Fibroblast of lung (primary cell): ENCODE results near the gene PRSS16. TPM values are rescaled to one million over a fixed set of nuclear protein-coding genes. Genes with fewer than 3 reads are reported as not detected.
A peak's percentile ranks its signal among the peaks of the same experiment; 100 is the strongest.

ENCODE experiments used
- DNase-seq, 2 donors: peaks; one replicate each; pipeline versions ENCODE4 v3.0.0 to v3.0.0-alpha.2; 2010; ENCODE audit warnings: low read depth in 2 of 2
- H2AFZ ChIP-seq: 2 replicates; pipeline ENCODE4 v1.5.1; 2012; ENCODE audit warnings: low read length, control low read depth, inconsistent platforms
- H3K27ac ChIP-seq: 2 replicates; pipeline ENCODE4 v1.5.1; 2011; ENCODE audit warnings: low read length, control low read depth; ENCODE audit not compliant: insufficient read depth
- H3K27me3 ChIP-seq: 2 replicates; pipeline ENCODE4 v1.5.1; 2011; ENCODE audit warnings: mild to moderate bottlenecking, low read length; ENCODE audit not compliant: control insufficient read depth, insufficient read depth
- H3K36me3 ChIP-seq: 2 replicates; pipeline ENCODE4 v1.5.1; 2011; ENCODE audit warnings: low read length; ENCODE audit not compliant: control insufficient read depth, insufficient read depth
- H3K4me1 ChIP-seq: 2 replicates; pipeline ENCODE4 v1.5.1; 2011; ENCODE audit warnings: low read length; ENCODE audit not compliant: control insufficient read depth, insufficient read depth; ENCODE audit errors: extremely low read depth
- H3K4me2 ChIP-seq: 2 replicates; pipeline ENCODE4 v1.5.1; 2011; ENCODE audit warnings: low read length, control low read depth; ENCODE audit not compliant: insufficient read depth; ENCODE audit errors: extremely low read depth
- H3K4me3 ChIP-seq, 4 experiments: fragments of 200-600 bp in 1 of 4; sonication (generic) in 1 of 4; replicated peaks in 1 of 4; 2 replicates each; pipeline ENCODE4 v1.5.1; 2011 to 2016; ENCODE audit warnings: low read length in 4 of 4, low read depth in 3 of 4, mild to moderate bottlenecking in 3 of 4, control low read depth in 2 of 4, inconsistent platforms in 1 of 4, mixed read lengths in 1 of 4; ENCODE audit not compliant: insufficient read depth in 1 of 4; ENCODE audit errors: control extremely low read depth in 1 of 4
- H3K79me2 ChIP-seq: 2 replicates; pipeline ENCODE4 v1.5.1; 2012; ENCODE audit warnings: mild to moderate bottlenecking, low read length, inconsistent platforms; ENCODE audit not compliant: control insufficient read depth, insufficient read depth
- H3K9ac ChIP-seq: 2 replicates; pipeline ENCODE4 v1.5.1; 2011; ENCODE audit warnings: mild to moderate bottlenecking, low read length, control low read depth; ENCODE audit not compliant: insufficient read depth
- H3K9me3 ChIP-seq: 2 replicates; pipeline ENCODE4 v1.5.1; 2012; ENCODE audit warnings: low read depth, low read length; ENCODE audit not compliant: control insufficient read depth, insufficient read depth
- H4K20me1 ChIP-seq: 2 replicates; pipeline ENCODE4 v1.5.1; 2011; ENCODE audit warnings: low read length; ENCODE audit not compliant: control insufficient read depth, insufficient read depth; ENCODE audit errors: extremely low read depth
- EZH2 ChIP-seq: IDR thresholded peaks from 2 replicates; pipeline ENCODE4 v1.5.1; 2012; ENCODE audit warnings: low read length, control low read depth, mild to moderate bottlenecking; ENCODE audit errors: missing control alignments
- polyA plus RNA-seq, 2 donors: library from polyadenylated mRNA; depleted of rRNA in 1 of 2; stranded (reverse) in 1 of 2; unstranded in 1 of 2; fragments of >200 nt; gene quantifications; 2 replicates each; pipeline ENCODE4 v1.2.1, GENCODE V29; 2011 to 2012; ENCODE audit warnings: missing spikeins in 1 of 2
- total RNA-seq: library from RNA; depleted of rRNA; stranded (reverse); fragments of >200 nt; gene quantifications from 2 replicates; pipeline ENCODE4 v1.2.1, GENCODE V29; 2014
- TF ChIP-seq, protein P1 (sequence below), 2 donors: IDR thresholded peaks in 1 of 2; conservative IDR thresholded peaks in 1 of 2; 1 replicate in 1 of 2; 2 replicates in 1 of 2; pipeline ENCODE4 v1.5.1; 2011 to 2012; ENCODE audit warnings: low read length in 2 of 2, control low read depth in 1 of 2, inconsistent platforms in 1 of 2, low read depth in 1 of 2, mild to moderate bottlenecking in 1 of 2

Gene PRSS16
- total and polyA plus RNA-seq, 2 donors (not counting 1 experiment from before 2014, with no cell fraction given) = not detected

DNA sequence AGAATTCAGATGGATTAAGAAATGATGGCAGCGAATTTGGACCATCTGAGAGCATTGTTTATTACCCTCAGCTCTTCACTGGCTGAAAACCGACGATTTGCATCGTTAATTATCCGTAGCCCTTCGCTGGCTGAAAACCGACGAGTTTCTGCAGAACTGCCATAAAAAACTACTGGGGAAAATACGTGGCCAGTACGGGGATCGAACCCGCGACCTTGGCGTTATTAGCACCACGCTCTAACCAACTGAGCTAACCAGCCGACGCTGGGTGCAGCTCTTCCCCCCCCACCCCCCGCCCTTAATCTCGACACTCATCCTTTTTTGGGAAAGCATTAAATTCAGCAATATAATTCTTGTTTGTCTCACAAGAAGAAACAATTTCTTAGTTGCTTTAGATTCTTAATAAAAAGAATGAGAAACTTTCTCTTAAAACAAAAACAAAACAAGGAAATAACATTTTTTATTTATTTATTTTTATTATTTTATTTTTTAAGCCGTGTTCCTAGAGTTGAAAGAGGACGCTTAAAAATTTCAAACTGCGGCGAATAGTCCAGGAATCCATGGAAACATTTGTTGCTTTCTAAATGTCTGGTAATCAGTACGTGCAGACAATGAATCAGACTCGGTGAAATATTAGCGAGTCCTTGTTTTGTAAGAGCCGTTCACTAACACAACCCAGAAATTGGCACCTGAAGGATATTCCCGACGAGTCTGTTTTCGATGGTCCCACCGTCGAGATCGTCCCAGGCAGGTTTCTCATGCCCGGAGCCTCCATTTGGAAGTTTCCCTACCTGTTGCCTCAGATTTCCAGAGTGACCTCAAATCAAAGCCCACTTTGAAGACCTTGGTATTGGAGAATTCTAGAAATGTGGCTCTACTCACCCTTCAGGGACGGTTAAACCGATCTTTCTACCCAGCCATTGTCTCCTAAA, 27.8 kb downstream of the PRSS16 start:
- H3K79me2 ChIP-seq = no peaks in the 10 kb centered on the region
- H4K20me1 ChIP-seq = no peaks in the 10 kb centered on the region
- H3K9ac ChIP-seq = no peak overlapping the region
- no peak overlapping the region for H3K4me3 ChIP-seq
- H3K4me1 ChIP-seq = no peaks in the 10 kb centered on the region
- TF ChIP-seq, protein P1, sequence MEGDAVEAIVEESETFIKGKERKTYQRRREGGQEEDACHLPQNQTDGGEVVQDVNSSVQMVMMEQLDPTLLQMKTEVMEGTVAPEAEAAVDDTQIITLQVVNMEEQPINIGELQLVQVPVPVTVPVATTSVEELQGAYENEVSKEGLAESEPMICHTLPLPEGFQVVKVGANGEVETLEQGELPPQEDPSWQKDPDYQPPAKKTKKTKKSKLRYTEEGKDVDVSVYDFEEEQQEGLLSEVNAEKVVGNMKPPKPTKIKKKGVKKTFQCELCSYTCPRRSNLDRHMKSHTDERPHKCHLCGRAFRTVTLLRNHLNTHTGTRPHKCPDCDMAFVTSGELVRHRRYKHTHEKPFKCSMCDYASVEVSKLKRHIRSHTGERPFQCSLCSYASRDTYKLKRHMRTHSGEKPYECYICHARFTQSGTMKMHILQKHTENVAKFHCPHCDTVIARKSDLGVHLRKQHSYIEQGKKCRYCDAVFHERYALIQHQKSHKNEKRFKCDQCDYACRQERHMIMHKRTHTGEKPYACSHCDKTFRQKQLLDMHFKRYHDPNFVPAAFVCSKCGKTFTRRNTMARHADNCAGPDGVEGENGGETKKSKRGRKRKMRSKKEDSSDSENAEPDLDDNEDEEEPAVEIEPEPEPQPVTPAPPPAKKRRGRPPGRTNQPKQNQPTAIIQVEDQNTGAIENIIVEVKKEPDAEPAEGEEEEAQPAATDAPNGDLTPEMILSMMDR (conservative IDR thresholded peaks at IDR 0.05 in 1 of 2, IDR thresholded peaks at IDR 0.05 in 1 of 2; ENCODE audit: low read depth in 1 of 2, low read length in 2 of 2) = no peak
- TF ChIP-seq EZH2 = no peak
- no peak overlapping the region for H3K27ac ChIP-seq
- peak overlapping the region; percentile 13 for H3K4me2 ChIP-seq
- DNase-seq = no peak
- no peaks in the 10 kb centered on the region for H3K36me3 ChIP-seq
- no peak overlapping the region for H2AFZ ChIP-seq
- H3K9me3 ChIP-seq = no peaks in the 10 kb centered on the region
- no peaks in the 10 kb centered on the region for H3K27me3 ChIP-seq

DNA sequence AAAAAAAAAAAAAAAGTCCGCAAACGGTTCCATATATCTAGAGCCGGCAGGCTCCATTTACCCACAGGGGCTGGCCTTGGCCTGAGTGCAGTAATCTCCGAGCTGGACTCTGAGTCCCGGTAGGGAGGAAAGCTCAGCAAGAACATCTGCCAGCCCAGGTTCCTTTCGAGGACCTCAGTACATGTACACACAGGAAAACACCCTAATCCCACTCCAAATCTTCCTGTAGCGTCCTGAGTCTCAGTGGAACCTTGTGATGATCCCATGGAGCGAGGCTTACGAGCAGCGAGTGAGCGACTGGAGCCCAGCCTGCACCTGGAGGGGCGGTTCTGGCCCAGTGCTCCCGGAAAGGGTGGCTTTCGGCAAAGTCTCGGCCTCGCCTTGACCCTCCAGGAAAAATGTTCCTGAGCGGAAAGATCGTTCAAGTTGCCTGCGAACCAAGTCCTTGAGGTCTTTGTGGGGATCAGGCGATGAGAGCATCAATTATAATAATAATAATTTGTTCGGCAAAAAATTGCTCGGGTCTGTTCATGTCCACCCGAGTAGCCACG, 32.1 kb downstream of the PRSS16 start:
- no peak overlapping the region for H3K9ac ChIP-seq
- no peak for DNase-seq
- peak overlapping the region; percentile 79 for H3K4me2 ChIP-seq
- no peaks in the 10 kb centered on the region for H3K36me3 ChIP-seq
- TF ChIP-seq, protein P1 (conservative IDR thresholded peaks at IDR 0.05 in 1 of 2, IDR thresholded peaks at IDR 0.05 in 1 of 2; ENCODE audit: low read depth in 1 of 2, low read length in 2 of 2) = no peak
- TF ChIP-seq EZH2 = no peak
- H3K4me3 ChIP-seq = peak overlapping the region; percentile 45 to 76 (median 49)
- H3K79me2 ChIP-seq = no peaks in the 10 kb centered on the region
- peaks cover 12% of the 10 kb centered on the region for H3K27me3 ChIP-seq
- peak overlapping the region; percentile 54 for H2AFZ ChIP-seq
- H4K20me1 ChIP-seq = no peaks in the 10 kb centered on the region
- no peak overlapping the region for H3K27ac ChIP-seq
- no peaks in the 10 kb centered on the region for H3K4me1 ChIP-seq
- no peaks in the 10 kb centered on the region for H3K9me3 ChIP-seq

DNA sequence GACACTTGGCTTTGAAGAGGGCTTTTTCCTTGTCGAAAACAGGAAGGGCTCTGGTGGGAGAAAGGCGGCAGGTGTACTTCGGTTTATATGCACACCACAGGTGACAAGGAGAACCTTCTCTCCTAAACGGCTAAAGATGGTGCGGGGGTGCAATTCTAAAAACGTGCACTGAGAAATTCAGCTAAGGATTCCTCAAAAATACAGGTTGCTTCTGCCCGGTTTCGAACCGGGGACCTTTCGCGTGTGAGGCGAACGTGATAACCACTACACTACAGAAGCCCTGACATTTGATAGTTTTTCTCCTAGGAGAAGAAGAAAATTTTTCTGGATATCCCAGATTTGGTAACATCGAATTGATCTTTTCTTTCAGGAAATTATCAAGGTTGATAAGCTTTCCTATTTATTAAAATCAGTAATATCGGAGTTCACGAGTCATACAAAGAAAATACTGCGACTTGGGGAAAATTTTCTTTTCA, 32.6 kb downstream of the PRSS16 start:
- peak overlapping the region; percentile 94 for H3K4me2 ChIP-seq
- H3K9ac ChIP-seq = no peak overlapping the region
- H3K4me1 ChIP-seq = no peaks in the 10 kb centered on the region
- no peaks in the 10 kb centered on the region for H4K20me1 ChIP-seq
- H3K4me3 ChIP-seq = peak overlapping the region; percentile 45 to 76 (median 49)
- no peak for TF ChIP-seq EZH2
- TF ChIP-seq, protein P1 (conservative IDR thresholded peaks at IDR 0.05 in 1 of 2, IDR thresholded peaks at IDR 0.05 in 1 of 2; ENCODE audit: low read depth in 1 of 2, low read length in 2 of 2) = no peak
- no peaks in the 10 kb centered on the region for H3K36me3 ChIP-seq
- peak; percentile 52 to 58 for DNase-seq
- H3K79me2 ChIP-seq = no peaks in the 10 kb centered on the region
- H3K27ac ChIP-seq = no peak overlapping the region
- no peaks in the 10 kb centered on the region for H3K9me3 ChIP-seq
- no peak overlapping the region for H2AFZ ChIP-seq
- peaks cover 12% of the 10 kb centered on the region for H3K27me3 ChIP-seq
